Prostate gland (tissue), 2 donors: ENCODE data around the gene DOK3. TPM values are rescaled to one million over a fixed set of nuclear protein-coding genes. Genes with fewer than 3 reads are reported as not detected.
A peak's percentile ranks its signal among the peaks of the same experiment; 100 is the strongest.

Experiments used
- DNase-seq: peaks from one replicate; pipeline ENCODE4 v3.0.0-alpha.2; 2019; ENCODE audit warnings: low spot score
- H3K27ac ChIP-seq, 2 donors: fragments of 200-600 bp; sonication (generic); 2 replicates each; pipeline ENCODE4 v1.5.1; 2017 to 2019
- H3K27me3 ChIP-seq: fragments of 200-600 bp; sonication (generic); replicated peaks from 2 replicates; pipeline ENCODE4 v1.5.1; 2019; ENCODE audit not compliant: insufficient read depth
- H3K36me3 ChIP-seq, 2 donors: fragments of 200-600 bp; sonication (generic); 1 replicate in 1 of 2; 2 replicates in 1 of 2; pipeline versions ENCODE4 v1.5.1 to v1.8.1; 2017 to 2019
- H3K4me1 ChIP-seq: fragments of 200-600 bp; sonication (generic); replicated peaks from 2 replicates; pipeline ENCODE4 v1.5.1; 2019
- H3K4me3 ChIP-seq, 2 donors: fragments of 200-600 bp; sonication (generic); 2 replicates each; pipeline ENCODE4 v1.5.1; 2017 to 2019
- H3K9me3 ChIP-seq: fragments of 200-600 bp; sonication (generic); 2 replicates; pipeline ENCODE4 v1.5.1; 2017
- CTCF ChIP-seq, 4 experiments: fragments of 200-600 bp in 2 of 4; fragments of 450-650 bp in 2 of 4; sonication (generic) in 2 of 4; IDR thresholded peaks; 1 replicate in 3 of 4; 2 replicates in 1 of 4; pipeline ENCODE4 v1.5.1; 2016 to 2019; ENCODE audit warnings: antibody characterized with exemption in 4 of 4, mild to moderate bottlenecking in 2 of 4, moderate library complexity in 2 of 4
- POLR2A ChIP-seq: fragments of 450-650 bp; IDR thresholded peaks from one replicate; pipeline ENCODE4 v1.6.1; 2016; ENCODE audit warnings: antibody characterized with exemption, mild to moderate bottlenecking
- POLR2AphosphoS5 ChIP-seq: sonication (generic); formaldehyde crosslinking; IDR thresholded peaks from one replicate; pipeline ENCODE4 v1.6.1; 2017; ENCODE audit warnings: antibody characterized with exemption
- WGBS: methylation state at CpG from one replicate; pipeline ENCODE4 v1.1.5; 2018; 5-methylcytosine and 5-hydroxymethylcytosine counted together
- intact Hi-C: fragments of 100-400 bp; cut with DNase I; formaldehyde crosslinking; loops from one replicate; pipeline ENCODE4 v1.14.2; 2022
- total RNA-seq, 2 donors: library from RNA; depleted of rRNA; stranded (reverse); fragments of >200 nt; gene quantifications; one replicate each; pipeline ENCODE4 v1.1.0, GENCODE V29; 2016

The DOK3 gene
- total RNA-seq, 2 donors from 2014 or later, result 5.0 to 10.4 TPM

GRCh38 chr5:177554474-177555111 is 45.0 kb upstream of the DOK3 start, which contains the start of gene FAM193B:
FAM193B (minus strand) TSS chr5:177554563; CDS start chr5:177554458, 105 bp downstream.
- no peaks in the 10 kb centered on the region for H3K36me3 ChIP-seq
- DNase-seq, result peak; percentile 91
- intact Hi-C loops, result loop anchor here (1.0 kb wide), 1 partner anchor 16 kb away; no protein-coding TSS in a partner anchor
- peak within 1 kb of the TSS; percentile 91 to 95 for H3K4me3 ChIP-seq
- 20% methylated on average over 23 of the region's 49 CpGs for WGBS
- TF ChIP-seq POLR2A (peak; percentile 52), CTCF (IDR thresholded peaks at IDR 0.05) (peak in 1 of 4 experiments; percentile 11), POLR2AphosphoS5 (peak; percentile 92)
- no peaks in the 10 kb centered on the region for H3K9me3 ChIP-seq
- H3K27me3 ChIP-seq, result no peaks in the 10 kb centered on the region
- H3K27ac ChIP-seq, result peak within 1 kb of the TSS; percentile 90
- peaks cover 8% of the 10 kb centered on the region for H3K4me1 ChIP-seq

GRCh38 chr5:177553671-177554429 is 44.2 kb upstream of the DOK3 start:
- Histone ChIP-seq H3K27ac (peak overlapping the region; percentile 90), H3K9me3 (no peaks in the 10 kb centered on the region), H3K4me3 (peak overlapping the region; percentile 91 to 95), H3K27me3 (no peaks in the 10 kb centered on the region), H3K4me1 (peaks cover 9% of the 10 kb centered on the region), H3K36me3 (no peaks in the 10 kb centered on the region)
- DNase-seq, result peak; percentile 21
- TF ChIP-seq POLR2A (no peak), POLR2AphosphoS5 (no peak), CTCF (IDR thresholded peaks at IDR 0.05) (no peak)
- intact Hi-C loops, result loop anchor here (1.0 kb wide), 1 partner anchor 16 kb away; no protein-coding TSS in a partner anchor
- 2% methylated on average over 32 of the region's 72 CpGs for WGBS

- no peak for DNase-seq
- H3K27ac ChIP-seq, result peak overlapping the region; percentile 90
Measured at GRCh38 chr5:177552839-177553455, 43.3 kb upstream of the DOK3 start.

GRCh38 chr5:177550122-177550521 is 40.5 kb upstream of the DOK3 start:
- H3K4me3 ChIP-seq, result no peak overlapping the region
- no peak overlapping the region for H3K27ac ChIP-seq
- no peak for TF ChIP-seq POLR2AphosphoS5
- TF ChIP-seq CTCF (IDR thresholded peaks at IDR 0.05), result no peak
- TF ChIP-seq POLR2A, result no peak
- 58% methylated on average over 1 of the region's 1 CpG for WGBS
- intact Hi-C loops, result no loop called here
- H3K4me1 ChIP-seq, result peaks cover 17% of the 10 kb centered on the region
- no peaks in the 10 kb centered on the region for H3K9me3 ChIP-seq
- no peak for DNase-seq
- H3K36me3 ChIP-seq, result no peaks in the 10 kb centered on the region
- no peaks in the 10 kb centered on the region for H3K27me3 ChIP-seq

More at GRCh38 chr5:177552839-177553455, 43.3 kb upstream of the DOK3 start:
- WGBS, result 24% methylated on average over 16 of the region's 16 CpGs
- peaks cover 13% of the 10 kb centered on the region for H3K4me1 ChIP-seq
- TF ChIP-seq POLR2A, result no peak
- no peak for TF ChIP-seq POLR2AphosphoS5
- peak overlapping the region; percentile 91 to 95 for H3K4me3 ChIP-seq
- intact Hi-C loops, result no loop called here
- no peaks in the 10 kb centered on the region for H3K9me3 ChIP-seq
- H3K27me3 ChIP-seq, result no peaks in the 10 kb centered on the region
- no peaks in the 10 kb centered on the region for H3K36me3 ChIP-seq

- H3K9me3 ChIP-seq, result no peaks in the 10 kb centered on the region
- peaks cover 17% of the 10 kb centered on the region for H3K4me1 ChIP-seq
- WGBS, result 68% methylated on average over 1 of the region's 1 CpG
- no peak overlapping the region for H3K27ac ChIP-seq
- H3K36me3 ChIP-seq, result no peaks in the 10 kb centered on the region
- intact Hi-C loops, result no loop called here
- no peak overlapping the region for H3K4me3 ChIP-seq
- no peaks in the 10 kb centered on the region for H3K27me3 ChIP-seq
- no peak for DNase-seq
- TF ChIP-seq POLR2A, result no peak
- TF ChIP-seq POLR2AphosphoS5, result no peak
- no peak for TF ChIP-seq CTCF (IDR thresholded peaks at IDR 0.05)
Measured at GRCh38 chr5:177548495-177548894, 38.9 kb upstream of the DOK3 start.
